NCI-H446 treated with DMSO at 0.1 percent for 48 hours (cell line): ENCODE data around the gene LRRTM1.

Experiments
- DNase-seq: peaks from one replicate; lab custom pipeline; 2025; lab: John Stamatoyannopoulos, UW

Gene LRRTM1

DNA sequence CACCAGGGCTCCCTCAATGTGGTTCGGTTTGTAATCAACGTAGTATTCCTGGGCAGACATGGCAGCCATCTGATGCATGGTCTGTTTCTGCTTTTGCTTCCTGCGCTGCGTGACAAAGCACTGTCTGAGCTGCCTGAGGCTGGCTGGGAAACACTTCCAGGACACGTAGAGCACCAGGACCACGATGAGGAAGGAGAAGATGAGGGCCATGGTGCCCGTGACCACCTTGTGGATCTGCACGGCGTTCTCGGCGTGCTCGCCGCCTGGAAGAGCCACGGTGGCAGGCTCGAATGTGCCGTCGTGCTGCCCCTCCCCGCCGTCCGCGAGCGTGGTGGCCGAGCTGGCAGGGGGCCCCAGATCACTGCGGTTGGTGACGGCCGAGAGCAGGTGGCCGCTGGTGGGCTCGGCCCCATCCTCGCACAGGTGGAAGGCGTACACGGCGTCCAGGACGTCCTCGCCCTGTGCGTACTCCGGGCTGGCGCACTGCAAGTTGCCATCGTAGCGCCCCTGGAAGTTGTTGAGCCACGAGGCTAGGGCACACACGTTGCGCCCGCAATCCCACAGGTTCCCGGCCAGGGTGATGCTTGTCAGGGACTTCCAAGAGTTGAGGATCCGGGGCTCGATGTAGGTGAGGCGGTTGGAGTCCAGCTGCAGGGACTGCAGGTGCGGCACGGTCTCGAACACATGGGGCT, 2.1 kb downstream of the LRRTM1 start:
- no peak for DNase-seq

DNA sequence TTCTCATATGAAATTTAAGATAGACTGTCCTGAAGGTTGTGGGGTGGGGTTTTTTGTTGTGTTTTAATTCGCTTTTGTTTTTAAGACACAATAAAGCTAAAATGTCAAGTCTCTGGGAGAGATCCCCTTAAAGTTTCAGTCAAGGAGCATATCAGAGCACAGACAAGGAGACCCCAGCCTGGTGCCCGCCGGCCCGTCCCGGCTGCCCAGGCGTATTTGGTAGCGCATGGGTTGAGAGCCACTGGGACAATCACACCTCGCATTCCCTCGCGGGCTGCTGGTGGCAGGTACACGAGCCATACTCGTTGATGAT, 2.6 kb downstream of the LRRTM1 start:
- DNase-seq: no peak

DNA sequence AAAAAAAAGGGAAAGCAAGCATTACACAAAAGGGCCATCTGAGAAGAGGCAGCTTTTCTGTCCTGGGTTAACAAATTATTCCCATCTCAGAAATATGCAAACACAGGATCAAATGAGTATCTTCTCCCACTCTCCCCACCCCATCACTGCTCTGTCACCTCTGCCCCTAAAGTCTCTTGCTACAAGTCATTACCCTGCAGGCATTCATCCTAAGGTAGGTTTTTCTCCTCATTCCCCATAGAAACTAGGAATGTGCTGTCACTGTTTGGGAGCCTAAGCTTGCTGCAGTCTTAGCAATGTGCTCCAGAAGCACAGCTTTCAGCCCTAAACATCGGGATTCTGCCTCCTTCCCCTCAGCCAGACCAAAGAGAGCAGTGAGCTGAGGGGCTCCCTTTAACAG, 3.6 kb downstream of the LRRTM1 start:
- no peak for DNase-seq

DNA sequence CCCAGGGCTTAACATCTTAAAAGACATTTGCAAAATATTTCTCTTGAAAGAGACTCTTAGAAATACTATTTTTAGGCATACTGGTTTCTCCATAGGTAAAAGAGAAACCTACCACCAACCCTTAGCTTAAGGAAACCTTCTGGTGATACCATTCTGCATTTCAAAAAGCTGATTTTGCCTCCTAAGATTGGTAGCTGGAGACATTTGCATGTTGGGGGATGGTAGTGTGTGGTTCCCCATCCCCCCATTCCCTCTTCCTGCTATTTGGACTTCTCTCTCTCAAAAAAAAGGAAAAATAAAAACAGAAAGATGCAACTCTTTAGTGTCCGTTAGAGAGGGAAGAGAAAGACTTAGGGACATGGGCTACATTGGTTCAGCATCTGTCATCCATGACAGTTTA, 4.2 kb downstream of the LRRTM1 start:
- DNase-seq: no peak

DNA sequence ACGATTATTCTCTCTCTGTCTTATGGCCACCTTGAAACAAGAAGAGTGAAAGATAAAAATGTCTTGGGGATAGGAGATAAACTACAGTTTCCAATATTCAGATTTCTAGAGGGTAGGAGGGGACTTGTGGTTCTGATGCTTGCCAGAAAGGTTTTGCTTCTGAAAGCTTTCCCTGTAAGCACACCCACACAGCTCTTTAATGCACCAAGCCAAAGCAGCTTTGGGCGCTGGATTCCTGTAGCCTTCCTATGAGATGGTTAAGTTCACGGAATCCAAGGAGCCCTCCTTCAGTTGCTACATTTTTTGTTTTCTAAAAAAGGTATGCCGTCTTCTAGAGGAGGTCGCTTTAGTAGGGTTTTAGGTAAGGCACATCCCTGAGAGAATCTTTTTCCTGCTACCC, 4.9 kb downstream of the LRRTM1 start:
- DNase-seq: no peak

DNA sequence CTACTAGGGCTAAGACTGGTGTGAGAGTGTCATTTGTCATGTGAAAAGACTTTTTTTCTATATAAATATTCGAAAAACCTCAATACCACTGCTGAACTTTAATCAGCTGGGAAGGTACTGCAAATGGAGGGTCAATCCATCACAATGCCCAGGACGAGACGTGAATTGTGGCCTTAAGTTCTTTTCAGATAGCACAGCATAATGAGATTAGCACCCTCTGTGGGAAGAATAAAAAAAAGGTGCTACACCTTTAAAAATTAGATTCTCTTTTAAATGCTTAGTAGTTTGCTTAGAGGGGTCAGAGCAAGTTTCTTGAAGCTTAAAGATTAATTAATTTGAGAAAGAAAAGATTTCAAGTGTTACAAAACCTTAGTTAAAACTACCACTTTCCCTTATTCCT, 5.6 kb downstream of the LRRTM1 start:
- no peak for DNase-seq

DNA sequence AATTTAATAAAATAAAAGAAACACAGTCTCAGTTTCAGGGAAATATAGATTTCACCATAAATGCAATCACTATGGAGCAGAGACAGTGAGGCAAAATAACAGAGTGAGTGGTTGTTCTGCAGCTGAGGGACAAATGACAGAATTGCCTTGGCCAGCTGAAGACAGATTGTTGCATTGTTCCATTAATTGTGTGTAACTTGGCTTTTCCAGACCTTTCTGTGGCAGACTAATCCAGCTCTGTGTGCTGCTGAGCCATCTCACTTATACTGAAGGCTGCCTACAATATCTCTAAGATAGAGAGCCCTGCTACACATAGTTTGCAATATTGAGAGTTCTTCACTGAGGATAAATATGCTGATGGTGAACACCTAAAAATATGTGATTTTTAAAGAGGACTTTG, 11.5 kb downstream of the LRRTM1 start:
- no peak for DNase-seq

DNA sequence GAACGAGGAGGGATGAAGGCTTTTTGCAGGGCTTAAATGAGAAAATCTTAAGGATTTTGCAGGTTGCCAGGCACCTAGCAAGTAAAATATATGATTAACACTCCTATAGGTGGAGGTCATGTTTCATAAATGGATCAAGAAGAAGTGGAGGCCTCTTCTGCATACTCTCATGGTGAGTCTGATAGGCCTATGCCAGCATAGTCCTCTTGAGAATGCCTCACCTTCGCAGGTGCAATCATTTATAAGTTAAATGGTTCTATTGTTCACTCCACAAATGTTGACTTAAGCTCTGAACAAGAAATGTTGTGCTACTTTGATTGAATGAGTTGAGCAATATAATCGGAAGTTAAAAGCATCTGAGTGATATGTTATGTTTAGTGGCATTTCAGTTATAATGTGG, 12.1 kb downstream of the LRRTM1 start:
- DNase-seq: no peak

DNA sequence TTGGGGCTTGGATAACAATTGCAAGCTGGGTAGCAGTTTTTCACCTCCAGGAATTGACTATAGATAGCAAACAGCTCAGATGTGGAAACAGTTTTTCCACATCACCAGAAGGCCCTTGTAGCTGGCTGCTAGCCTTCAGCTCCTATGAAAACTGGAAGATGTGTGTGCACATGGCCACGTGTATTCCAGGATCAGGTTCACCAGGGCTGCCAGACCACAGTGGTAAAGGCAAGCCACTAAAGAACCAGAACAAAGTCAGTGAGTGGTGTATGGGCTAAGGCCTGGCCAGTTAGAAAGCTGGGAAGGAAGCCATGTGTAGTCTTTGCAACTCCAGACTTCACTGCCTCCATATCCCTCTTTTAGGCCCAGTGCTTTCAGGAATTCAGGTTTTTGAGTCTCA, 12.9 kb downstream of the LRRTM1 start:
- DNase-seq: no peak

DNA sequence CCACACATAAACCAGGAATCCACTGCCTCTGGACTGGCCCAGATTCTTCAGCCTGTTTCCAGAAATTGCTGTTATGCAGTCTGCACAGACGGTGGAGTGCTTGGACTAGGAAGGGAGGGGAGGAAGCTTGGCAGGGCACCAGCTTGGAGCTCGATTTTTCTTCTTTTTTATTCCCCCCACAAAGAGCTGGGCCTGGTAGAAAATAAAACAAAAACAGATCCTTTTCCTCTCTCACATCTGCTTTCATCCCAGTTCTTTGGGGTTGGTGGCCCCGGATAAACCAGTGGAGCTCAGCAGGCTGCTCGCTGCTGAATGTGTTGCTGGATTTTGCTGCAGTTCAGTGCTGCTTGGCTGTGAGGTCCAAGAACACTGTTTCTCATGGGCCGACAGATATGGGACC, 16.0 kb downstream of the LRRTM1 start:
- no peak for DNase-seq

DNA sequence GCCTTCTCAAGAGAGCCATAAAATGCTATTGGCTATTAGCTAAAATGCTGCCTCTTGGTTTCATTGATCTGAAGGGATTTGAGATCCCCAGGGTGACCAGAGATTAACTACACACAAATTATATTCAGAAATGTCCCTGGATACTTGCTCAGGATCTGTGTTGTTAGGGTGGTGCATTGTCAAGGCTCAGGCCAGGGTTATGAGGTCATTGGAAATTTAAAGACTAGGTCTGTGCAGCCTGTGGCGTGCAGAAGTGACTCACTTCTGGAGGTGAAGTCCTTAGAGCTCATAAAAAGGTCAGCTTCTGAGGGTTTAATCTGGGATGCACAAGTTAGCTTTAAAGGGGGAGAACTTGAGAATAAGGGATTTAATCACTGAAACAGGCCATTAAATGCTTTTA, 23.5 kb downstream of the LRRTM1 start:
- no peak for DNase-seq

DNA sequence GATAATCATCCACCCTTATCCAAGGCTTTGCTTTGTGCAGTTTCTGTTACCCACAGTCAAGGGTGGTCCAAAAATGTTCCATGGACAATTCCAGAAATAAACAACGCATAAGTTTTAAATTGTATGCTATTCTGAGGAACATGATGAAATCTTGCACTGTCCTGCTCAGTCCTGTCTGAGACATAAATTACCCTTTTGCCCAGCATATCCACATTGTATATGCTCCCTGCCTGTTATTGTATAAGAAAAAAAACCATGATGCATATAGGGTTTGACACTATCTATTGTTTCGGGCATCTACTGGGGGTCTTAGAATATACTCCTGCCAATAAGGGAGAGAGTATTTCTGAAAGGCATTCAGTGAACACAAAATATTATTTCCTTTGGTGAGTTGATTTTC, 24.0 kb downstream of the LRRTM1 start:
- DNase-seq: no peak

DNA sequence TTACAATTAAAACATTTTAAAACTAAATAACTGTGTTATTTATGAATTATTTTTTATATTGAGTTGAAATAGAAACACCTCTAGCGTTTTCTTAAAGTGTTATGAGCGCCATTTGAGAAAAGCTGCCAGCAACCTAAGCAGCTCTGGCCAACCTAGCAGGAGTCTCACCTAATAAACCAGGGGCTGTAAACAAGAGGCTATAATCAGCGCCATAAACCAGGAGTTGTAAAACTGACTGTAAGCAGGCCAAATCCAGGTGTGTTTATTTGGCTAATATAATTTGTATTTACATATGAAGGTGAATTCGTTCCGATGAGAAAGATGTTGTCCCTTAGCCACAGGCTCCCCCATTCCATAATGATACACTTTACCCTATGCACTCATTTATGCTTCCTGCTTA, 34.7 kb downstream of the LRRTM1 start:
- no peak for DNase-seq

DNA sequence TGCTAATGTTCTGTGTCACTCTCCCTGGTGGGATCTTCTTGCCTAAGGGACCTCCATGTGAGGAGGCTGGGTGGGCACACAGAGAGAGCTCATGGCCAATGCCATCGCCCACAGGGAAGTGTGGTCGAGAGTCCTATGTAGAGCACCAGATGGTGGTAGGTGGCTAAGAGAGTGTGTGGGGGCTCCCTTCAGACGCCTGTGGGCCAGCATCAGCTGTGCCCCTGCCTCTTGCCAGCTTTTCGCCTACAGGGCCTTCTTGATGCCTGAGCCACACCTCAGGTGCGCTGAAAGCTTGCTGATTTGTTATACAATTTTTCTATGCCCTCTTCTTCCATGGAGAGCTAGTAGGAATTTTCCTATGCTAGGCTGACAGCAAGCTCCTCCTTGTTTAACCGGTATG, 38.3 kb downstream of the LRRTM1 start:
- no peak for DNase-seq

DNA sequence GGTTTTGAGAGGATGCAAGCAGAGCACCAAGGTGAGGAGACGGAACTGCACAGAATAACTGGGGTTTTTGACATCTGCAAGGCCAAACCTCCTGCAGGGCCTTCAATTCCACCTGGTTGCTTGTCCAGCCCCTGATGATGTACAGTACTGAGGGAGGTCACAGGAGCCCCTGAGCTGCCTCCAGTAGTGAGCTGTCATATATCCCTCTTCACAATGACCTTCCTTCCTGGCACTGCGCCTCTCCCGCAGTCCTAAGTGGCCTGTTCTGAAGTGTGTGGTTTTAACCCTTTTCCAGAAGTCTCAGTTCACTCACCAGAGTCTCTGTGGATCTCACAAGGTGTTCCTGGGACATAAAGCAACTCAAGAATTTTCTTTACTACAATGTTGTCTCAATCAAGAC, 45.3 kb downstream of the LRRTM1 start:
- no peak for DNase-seq

DNA sequence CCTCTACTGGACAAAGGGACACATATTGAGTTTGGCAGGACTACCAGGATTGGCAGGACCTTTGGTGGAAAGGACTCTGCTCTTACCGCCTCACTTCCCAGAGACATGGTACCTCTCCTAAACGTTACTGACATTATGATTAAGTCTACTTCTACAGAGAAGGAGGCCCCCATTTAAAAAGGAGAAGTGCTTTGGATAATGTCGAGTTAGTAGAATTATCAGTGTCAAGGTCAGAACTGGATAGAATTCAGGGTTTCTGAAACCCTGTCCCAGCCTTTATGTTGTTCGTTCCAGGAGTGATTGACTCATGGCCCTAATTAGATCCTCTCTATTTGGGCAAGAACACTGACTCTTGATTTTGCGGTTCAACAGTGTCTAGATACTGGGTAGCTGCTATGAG, 45.8 kb downstream of the LRRTM1 start:
- DNase-seq: no peak

DNA sequence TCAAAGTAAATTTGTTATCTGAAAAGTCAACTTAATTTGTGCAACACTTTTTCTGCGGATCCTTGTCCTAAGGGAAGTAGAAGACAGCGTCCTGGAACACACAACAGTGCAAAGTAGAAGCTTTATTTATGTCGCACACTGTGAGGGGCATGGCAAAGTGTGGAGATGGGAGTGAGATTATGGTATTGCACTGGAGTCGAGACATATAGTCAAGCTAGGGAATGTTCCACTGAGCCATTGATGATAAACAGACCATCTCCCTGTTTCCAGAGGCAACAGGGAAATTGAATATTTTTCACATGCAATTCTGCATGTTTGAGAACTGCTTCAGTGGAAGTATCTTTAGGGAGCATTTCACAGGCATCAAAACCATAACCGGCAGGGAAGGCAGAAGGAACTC, 46.2 kb downstream of the LRRTM1 start:
- DNase-seq: no peak

DNA sequence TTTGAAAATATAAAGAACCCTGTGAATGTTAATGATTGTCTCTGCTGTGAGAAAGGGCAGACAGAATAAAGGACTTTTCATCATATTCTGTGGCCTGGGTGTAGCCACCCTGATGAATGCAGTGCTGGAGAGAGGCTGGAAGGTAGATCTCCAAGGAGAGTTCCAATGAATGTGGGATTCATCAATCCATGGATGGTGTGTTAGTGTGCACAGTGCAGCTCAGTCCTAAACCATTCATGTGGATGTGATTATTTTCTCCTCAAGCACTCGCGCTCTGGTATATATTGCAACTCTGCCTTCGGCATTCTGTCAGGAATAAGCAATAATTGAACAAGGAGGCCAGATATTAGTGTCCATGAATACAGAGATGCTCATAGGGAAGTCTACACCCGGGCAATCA, 47.1 kb downstream of the LRRTM1 start:
- no peak for DNase-seq

DNA sequence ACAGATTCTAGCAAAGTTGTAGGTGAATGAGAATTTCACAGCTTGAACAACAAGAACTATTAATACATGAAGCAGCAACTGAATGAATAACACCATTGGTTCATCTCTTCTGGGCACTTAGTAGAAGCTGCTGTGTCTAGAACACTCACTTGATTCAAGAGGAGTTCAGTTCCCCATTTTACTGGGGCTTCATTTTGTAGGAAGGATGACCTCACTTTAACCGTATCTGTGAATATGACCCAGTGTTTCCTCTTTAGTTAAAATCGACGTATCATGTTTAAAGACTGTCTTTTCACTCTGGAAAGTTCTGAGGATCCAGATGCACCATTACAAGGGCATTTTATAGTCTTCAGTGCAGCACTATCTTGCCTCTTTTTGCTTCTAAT, 47.8 kb downstream of the LRRTM1 start:
- no peak for DNase-seq

DNA sequence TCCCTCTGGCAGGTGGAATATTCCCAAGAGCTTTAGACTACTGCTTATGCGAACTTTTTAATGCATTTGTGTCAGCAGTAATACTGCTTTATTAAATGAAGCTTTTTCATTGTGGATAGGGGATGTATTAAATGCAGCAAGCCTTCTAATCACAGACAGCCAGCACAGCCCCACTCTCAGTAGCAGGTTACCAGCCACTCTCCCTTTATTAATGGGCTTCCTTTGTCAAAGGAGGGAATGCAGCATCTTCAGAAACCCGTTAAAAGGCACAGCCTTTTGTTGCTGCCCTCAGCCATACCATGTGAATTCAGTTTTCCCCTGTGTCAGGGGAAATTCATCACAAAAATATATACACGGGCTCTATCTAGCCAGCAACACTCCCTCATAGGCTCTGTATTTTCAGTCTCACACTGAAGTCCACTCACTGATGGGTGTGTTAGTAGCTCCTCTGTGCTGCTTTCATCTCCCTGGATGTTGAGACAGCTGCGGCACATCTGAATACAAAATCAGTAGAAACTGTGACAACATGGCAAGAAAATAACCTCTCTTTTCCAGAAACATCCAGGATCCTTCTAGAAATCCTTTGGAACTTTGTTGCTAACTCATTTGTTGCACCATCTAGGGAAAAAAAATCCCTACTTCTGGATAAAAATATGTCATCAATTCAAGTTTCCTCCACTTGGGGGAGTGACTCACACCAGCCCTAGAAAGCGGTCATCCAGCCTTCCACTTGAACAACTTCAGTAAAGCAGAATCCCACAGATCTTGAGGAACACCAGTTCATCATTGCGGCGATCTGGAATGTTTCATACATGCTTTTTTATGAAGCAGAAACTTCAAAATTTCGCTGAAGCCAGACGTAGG, 48.4 kb downstream of the LRRTM1 start:
- no peak for DNase-seq

DNA sequence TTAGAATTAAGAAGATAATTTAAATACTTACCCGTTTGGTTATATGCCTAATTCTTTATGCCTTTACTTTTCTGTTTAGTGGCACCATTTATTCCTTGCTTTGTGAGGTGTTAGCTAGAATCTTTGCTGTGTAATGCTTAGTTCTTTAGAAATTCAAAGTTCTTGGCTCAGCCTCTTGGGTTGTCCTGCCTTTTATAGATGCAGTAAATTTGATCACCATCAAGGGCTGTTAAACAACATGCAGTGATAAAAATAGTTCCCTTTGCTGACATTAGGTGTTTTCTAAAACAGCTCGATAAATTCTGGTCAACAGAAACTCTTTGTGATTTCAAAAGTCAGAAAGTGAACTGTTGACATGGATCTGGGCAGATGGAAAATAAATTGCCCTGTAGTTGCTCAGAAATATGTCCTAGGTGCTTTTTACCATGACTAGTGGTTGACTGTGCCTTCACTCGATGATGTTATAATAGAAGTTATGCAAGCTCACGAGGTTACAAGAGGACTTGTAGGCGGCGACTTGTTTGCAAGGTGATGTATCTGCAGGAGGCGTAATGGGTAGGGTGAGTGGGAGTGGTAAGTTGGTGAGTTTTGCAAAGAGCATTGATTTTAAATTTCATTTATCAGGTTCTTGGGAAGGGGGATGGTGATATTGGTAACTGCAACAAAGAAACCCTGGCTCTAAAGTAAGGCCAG, 52.1 kb downstream of the LRRTM1 start:
- no peak for DNase-seq
